HG03039 (cell line): ENCODE measurements around the gene KCNAB1.

ENCODE experiments used
- ATAC-seq: cut with Tn5 transposase; IDR thresholded peaks from one replicate; pipeline ENCODE4 v1.9.1; 2021; ENCODE audit warnings: mild to moderate bottlenecking, moderate library complexity; ENCODE audit not compliant: unreplicated experiment

The KCNAB1 gene

DNA sequence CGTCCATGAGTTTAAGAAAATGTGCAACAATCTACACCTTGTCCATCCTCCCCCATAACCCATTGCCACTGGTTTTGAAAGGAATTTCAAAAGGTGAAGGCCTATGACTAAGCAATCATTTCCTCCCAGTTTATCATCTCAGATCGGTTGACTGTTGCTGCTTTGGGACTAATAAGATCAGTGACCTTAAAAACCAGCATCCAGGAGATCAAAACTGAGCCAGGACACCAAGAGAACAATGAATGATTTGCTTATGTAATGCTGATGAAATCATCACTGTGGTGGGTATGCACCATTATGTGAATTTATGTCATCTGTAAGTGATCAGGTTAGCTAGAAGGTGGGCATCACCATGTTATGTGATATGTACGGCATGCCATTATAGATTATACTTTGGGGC is 239.0 kb downstream of the KCNAB1 start:
- no peak for ATAC-seq

DNA sequence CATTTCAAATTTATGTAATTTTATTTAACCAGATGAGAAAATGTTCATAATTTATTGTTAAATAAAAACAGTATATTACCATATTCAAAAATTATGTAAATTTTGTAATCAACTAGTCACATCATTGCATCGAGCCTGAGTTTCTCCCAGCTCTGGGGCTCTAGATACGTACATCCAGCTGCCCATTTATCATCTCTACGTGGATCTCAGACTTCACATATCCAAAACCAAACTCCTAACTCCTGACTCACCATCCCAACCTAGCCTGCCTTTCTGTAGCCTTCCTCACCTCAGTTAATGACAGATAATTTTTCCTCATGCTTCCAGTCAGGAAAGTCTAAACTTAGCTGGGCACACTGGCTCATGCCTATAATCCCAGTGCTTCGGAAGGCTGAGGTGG is 239.7 kb downstream of the KCNAB1 start:
- no peak for ATAC-seq

DNA sequence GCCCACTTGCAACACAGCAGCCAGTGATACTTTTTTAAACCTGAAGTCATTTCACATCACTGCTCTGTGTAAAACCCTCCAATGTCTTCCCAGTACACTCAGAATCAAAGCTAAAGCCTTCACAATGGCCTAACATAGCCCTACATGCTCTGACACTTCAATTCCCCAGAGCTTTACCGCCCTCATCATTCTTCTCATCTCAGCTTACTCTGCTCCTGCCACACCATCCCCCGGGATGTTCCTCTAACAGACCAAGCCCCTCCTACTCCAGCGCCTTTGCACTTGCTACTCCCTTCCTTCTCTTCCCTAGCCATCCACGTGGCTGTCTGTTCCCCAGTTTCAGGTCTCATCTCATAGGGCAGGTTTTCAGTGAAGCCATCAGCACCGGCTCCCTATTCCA is 240.6 kb downstream of the KCNAB1 start:
- ATAC-seq = no peak

DNA sequence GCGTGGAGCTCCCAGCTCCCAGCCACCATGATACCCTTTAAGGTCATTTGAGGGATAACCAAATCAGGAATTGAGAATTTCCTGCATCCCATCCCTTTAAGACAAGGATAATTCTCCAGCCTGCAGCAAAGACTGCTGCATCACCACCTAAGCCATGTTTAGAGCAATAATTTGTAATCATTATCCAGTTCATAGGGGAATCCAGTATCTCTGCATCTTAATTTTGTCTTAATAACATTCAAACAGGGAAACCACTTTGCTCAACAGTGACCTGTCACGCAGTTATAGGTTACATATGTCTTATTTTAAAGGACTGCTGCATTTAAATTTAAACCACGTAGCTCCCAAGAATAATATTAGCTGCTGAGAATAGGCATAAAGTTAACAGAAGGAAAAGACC is 246.2 kb downstream of the KCNAB1 start:
- no peak for ATAC-seq

DNA sequence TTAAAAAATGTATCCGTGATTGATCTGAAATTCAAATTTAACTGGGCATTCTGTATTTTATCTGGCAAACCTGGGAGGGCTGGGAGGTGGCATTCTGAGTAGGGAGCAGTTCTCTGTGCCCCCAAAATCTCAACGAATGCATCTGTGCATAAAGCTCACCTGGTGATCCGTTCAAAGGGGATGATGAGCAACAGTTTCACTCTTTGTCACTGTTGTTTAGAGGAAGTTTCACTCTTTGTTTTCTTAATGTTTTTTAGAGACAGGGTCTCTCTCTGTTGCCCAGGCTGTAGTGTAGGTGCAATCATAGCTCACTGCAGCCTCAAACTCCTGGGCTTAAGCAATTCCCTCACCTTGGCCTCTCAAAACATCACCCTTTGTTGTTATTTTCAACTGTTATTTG is 247.8 kb downstream of the KCNAB1 start:
- peak; percentile 71 for ATAC-seq

DNA sequence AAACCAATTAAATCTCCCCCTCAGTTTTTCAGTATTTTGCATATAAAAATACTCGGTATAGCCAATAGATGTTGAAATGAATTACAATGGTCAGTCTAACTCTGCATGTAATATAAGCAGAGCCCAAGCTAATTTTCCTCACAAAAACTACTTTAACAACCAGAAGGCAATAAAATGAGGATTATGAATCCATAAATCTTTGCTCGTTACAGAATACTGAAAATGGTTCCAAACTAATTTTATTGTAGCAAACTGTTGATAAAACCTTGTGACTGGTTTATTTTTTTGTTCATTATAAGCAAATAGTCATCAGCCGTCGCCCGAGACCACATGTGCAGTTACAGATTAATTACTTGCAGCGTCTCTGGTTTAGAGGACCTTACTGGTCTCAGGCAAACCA is 251.3 kb downstream of the KCNAB1 start:
- no peak for ATAC-seq

DNA sequence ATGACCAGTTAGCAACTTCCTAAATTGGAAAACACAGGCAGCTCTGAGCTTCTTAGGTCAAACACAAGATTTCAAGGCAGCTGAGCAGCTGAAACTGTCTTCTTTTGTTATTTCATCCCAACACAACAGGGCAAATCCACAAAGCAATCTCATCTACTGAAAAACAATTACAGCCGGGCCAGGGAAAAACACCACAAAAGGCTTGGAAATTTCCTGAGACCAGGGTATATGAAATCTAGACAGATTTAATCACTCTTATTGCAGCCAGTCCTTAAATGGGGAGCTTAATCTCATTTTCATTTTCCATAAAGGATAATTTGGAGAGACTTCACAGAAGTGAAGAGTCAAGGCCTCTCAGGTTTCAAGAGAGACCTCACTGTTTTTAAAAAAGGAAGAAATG is 252.7 kb downstream of the KCNAB1 start:
- no peak for ATAC-seq

DNA sequence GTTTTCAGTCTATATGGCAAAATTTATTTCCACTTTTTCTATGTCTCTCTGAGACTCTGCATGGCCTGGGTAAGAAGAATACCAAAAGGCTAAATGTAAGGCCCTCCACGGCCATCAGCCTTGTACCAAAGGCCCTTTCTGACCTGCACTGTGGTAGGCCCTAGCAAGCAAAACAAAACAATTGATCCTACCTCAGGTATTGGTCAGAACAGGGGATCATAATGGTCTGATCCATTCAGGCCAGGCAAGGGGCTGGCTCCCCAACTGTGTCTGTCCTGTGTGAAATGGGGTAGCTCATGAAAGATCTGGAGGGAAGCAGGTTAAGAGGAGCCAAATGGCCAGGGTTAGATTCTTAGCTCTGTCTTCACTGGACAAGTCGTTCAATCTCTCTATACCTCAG is 253.3 kb downstream of the KCNAB1 start:
- ATAC-seq = no peak

DNA sequence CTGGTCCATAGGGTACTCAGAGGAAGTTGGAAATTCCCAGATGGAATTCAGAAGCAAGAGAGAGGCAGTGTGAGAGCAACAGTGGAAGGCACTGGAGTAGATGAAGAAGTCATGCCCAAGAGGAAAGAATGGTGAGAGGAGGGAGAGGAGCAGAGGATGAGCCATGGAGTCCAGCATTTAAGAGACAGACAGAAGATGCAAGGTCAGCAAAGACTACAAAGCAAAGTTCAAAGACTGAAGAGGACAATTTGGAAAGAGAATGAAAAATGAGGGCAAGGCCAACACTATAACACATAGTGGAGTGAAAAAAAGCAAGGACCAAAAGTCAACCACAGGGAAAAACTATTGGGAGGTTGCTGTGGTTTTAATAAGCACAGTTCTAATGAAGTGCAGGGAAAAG is 255.8 kb downstream of the KCNAB1 start:
- ATAC-seq = no peak

DNA sequence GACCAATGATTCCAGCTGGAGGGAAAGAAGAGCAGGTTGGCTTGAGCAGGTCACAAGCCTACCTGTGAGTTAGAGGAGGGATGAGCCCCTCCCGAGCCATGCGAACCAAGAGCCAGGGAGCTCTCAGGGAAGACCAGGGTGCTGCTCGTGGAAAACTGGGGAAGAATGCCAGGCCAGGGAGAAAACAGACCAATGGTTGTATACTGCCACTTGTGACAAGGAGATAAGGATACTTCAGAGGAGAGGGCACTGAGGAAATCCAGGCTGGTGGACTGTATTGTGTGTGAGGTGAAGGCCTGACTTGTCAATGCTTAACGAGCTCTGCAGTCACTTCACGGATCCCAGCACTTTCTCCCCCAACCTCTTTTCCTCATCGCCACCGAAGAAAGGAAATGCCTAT is 256.9 kb downstream of the KCNAB1 start:
- no peak for ATAC-seq

DNA sequence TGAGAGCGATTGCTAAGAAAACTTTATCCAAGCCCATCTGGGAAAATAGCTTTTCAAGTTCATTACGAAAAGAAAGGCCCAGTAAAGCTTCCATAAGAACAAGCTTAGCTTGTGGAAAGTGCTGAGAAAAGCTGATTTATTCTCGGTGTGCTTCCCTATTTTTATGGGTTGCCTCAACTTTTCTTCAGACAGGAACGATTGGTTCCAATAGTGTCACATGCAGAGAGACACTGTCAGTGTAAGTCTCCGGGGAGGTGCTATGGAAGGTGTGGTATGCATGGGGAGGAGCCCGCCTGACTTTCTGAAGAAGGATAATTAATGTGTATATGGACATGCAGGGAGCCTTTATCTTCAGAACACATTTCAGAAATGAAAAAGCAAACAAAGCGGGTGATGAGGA is 257.3 kb downstream of the KCNAB1 start:
- no peak for ATAC-seq

DNA sequence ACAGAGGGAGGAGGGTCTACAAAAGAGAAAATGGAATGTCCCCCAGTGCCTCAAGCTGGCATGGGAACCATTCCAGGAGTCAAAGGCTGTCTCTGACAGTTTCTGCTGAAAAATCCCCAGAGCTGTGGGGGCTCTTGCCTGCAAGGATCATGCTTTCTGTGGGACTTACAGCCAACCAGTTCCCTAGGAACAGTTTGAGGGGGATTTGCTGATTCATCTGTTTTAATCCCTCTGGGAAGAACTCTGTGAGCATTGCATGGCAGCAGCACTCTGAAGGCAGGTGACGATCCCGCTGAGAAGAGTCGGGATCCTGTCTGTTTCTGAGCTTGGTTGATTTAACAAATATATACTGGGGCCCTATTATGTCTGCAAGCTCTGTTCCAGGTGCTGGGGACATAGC is 258.5 kb downstream of the KCNAB1 start:
- no peak for ATAC-seq

DNA sequence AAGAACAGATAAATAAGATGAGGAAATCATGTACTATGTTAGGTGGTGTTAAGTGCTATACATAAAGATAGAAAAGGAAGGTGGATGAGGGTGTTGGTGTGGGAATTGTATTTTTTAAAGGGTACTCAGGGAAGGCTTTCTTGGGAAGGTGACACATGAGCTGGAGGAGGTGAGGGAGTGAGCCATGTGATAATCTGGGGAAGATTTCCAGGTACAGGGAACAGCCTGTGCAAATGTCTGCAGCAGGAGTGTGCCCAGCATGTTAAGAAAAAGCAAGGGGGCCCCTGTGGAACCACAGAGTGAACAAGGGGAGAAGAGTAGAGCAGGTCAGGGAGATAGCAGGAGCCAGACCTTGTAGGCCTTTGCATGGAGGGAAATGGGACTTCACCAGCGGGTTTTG is 258.9 kb downstream of the KCNAB1 start:
- no peak for ATAC-seq

DNA sequence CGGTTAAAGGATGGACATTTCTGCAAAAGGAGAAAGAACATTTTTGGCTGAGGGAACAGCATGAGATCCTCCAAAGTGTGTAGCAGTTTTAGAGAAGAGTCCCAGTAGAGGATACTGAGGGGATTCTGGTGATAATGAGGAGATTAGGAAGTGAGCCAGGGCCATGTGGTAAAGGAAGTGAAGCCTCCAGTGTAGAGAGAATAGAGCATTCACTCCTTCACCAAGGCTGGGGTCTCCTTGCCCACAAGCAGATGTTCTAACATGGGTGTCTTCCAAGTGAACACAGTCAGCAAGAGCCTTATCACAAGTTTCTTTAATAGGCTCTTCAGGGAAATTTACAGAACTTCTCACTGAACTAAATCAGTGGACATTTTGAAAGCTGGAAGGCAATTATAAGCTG is 260.9 kb downstream of the KCNAB1 start:
- ATAC-seq = no peak

DNA sequence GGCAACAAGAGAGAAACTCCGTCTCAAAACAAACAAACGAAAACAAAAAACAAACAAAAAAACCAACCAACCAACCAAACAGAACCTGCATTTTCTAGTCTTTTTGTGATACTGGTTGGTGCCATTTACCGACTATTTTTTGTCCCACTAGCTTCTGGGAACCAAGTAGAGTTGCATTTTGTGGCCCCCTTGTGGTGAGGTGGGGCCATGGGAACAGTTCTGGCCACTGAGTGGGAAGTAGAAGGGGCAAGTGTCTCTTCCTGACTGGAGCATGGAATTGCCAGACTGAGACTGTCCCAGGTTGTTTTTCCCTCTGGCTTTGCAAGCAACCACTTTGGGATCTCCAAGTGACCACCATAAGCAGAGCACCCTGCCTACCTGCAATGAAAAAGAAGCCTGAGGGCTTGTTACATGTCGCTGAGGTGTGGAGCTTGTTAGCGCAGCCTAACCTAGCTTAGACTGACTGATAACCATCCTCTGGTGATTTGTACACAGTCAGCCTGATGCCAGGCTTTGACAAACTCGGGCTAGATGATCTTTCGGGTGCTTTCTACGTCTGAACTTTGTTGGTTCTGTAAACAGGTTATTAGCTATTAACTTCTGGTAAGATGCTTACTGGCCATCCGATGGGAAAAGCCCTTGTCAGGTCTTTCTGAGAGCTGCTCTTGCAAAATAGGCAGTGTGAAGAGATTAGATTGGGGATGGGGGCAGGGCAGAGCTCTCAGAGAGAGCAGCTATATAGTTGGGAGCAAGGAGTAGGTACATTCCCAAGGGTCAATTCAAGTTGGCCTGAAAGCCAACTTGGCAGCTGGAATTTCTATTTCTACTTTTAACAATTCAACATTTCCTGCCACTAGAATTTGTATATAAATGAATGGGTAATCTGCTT is 262.3 kb downstream of the KCNAB1 start:
- no peak for ATAC-seq

DNA sequence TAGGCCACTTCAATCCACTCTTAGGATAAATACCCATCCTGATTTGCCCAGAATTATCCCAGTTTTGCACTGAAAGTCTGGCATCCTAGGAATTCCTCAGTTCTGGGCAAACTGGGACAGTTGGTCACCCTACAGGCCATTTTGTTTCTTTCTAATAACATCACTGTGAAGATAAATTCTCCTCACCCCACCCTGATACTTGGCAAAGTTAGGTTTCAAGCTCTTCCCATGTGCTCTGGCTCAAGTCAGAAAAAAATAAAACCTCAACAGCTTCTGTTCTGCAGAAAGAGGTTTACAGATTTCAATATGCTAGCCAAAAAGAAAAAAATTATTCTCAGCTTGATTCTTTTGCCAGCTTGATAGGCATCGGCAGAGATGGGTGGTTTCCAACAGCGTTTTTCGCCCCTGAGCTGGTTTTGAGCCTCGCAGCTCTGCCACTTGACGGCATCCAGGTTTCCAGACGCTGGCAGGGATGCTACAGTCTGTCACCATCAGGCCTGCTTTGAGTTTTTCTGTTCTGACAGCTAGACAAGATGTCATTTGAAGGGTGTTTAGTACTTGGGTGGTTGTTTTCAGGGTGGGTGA is 263.2 kb downstream of the KCNAB1 start:
- no peak for ATAC-seq

DNA sequence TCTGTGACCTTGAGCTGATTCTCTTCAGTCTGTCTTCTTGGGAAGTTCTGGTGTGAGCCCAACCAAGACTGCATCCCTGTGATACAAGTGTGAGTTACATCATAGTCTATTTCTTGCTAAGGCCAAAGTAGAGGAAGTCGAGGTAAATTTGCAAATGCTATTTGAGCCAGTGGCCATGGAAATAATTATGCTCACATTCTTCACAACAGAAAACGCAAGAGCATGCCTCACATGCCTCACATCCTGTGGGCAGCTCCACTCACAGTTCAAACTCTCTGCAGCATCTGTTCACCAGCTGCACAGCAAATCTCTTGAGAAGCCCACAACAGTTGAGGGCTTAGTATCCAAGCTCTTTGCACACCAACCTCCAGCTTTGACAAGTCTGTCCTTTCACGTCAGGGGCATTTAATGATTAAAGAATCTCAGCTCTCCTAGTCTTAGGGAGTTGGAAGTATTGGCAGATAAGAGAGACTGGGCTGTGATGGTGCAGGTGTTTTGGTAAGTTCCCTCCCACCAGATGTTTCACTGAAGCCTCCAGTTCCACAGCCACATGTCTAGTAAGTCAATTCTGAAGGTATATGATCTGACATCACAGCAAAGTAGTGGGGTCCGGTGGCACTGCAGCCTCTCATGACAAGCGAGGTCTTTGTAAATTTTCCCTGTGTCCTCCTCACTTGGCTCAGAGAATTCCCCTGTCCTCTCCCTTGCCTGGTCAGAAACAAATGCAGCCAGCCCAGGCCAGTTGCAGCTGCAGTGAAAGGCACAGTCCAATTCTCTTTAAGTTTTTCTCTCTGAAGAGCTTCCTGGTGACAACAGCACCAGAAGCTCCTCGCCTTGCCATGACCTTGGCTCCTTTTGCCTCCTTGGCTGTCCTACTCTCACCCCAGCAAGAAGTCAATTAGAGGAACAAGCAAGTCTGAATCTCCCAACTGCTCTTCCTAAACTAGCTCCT is 268.4 kb downstream of the KCNAB1 start:
- no peak for ATAC-seq

DNA sequence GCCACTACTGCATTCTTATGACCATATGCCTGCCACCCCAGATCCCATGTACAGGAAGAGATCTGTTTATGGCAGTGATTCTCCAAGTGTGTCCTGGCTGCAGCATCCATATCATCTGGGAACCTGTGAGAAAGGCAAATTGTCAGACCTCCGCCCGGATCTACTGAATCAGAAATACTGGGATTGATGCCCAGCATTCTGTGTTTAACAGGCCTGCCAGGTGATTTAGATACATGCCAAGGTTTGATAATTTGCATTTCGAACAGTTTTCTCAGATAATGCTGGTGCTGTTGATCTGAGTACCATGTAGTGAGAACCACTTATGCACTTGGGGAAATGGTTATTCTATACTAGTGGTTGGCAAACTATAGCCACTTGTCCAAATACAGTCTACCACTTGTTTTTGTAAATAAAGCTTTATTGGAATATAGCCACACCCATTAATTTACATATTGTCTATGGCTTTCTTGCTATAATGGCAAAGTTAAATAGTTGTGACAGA is 269.1 kb downstream of the KCNAB1 start:
- ATAC-seq = no peak

DNA sequence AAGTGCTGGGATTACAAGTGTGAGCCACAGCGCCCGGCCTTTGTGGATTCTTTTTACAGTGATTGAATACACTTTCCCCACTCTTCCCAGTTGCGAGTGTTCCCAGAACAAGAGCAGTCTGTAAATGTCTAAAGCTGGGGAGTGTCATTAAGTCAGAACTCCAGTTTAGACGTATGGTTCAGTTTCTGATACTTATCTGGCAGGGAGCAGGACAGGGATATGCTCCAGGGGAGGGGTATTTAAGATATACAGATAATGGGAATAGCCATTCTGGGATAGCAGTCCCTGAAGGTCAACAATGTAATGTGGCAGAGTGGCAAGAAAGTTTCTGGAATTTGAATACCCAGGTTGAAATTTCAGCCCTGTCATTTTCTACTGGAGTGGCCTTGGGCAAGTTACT is 270.5 kb downstream of the KCNAB1 start:
- ATAC-seq = no peak

DNA sequence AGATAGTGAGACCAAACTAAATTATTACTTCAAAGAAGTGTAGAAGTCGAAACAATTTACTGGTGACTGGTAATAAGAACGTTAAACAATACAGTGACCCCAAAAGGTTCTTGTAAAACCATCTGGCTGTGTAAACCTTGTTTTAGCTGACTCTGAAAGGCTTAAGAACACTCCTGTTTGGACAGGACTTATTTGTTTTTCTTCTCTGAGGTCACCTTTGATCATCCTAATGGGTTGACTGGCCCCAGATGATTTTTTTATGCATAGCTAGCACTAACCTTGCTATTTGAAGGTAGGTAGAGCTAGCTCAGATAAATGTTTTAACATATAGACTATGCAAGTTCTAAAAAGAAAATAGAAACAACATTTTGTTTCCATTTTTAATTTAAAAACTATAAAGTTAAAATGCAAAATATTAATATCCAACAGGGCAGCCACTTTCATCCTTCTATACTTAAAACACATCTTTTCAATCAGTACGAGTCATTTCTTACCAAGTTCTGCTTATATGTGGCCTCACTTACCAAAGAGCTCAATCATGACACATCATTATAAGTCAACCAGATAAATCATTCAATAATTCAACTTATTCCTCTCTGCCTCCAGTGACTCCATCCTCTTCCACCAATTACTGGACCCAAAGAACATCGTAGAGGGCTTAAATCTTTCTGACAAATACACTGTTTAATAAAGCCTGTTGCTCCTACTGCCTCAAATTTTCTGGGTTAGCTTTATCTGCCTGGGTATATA is 275.8 kb downstream of the KCNAB1 start:
- no peak for ATAC-seq

DNA sequence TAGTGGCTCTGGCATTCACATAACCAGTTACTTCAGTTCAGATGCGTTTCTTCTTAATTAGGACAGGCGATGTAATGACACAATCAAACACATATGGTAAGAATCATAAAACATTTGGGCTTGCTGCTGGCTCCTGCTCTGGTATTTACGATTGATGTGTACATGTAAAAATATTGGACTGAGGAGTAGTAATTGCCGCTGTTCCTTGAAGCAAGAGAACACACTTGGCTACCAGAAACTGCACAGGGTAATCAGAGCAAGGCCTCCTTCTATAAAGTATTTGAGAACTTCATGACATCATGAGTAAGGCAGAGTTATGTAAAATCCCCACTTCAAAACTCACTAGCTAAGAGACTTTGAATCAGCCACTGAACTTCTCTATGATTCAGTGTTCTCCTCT is 276.5 kb downstream of the KCNAB1 start:
- ATAC-seq = no peak
